ENCODE results near the gene FDXACB1. TPM values are rescaled to one million over a fixed set of nuclear protein-coding genes. Genes with fewer than 3 reads are reported as not detected.

FDXACB1 gene
- total and polyA plus RNA-seq, 9 of the 15 experiments (the other 6 are each of a cell fraction or from before 2014, with no cell fraction given), result 3.2 to 7.5 (median 5.3) TPM

GRCh38 chr11:111870886-111871692, 7.9 kb downstream of the FDXACB1 start, which contains the start of gene ALG9 (continued):
- TF ChIP-seq RBBP5 (IDR thresholded peaks at IDR 0.05; ENCODE audit: borderline replicate concordance, insufficient read depth, low read length, poor library complexity, severe bottlenecking), result peak; percentile 98
- TF ChIP-seq ZNF184 (CRISPR knock-in tag; IDR thresholded peaks at IDR 0.05), result no peak
- TF ChIP-seq ZNF12 (CRISPR knock-in tag; IDR thresholded peaks at IDR 0.05), result no peak
- TF ChIP-seq, protein P1, sequence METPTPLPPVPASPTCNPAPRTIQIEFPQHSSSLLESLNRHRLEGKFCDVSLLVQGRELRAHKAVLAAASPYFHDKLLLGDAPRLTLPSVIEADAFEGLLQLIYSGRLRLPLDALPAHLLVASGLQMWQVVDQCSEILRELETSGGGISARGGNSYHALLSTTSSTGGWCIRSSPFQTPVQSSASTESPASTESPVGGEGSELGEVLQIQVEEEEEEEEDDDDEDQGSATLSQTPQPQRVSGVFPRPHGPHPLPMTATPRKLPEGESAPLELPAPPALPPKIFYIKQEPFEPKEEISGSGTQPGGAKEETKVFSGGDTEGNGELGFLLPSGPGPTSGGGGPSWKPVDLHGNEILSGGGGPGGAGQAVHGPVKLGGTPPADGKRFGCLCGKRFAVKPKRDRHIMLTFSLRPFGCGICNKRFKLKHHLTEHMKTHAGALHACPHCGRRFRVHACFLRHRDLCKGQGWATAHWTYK (CRISPR knock-in tag; IDR thresholded peaks at IDR 0.05), result no peak
- TF ChIP-seq, protein P2, sequence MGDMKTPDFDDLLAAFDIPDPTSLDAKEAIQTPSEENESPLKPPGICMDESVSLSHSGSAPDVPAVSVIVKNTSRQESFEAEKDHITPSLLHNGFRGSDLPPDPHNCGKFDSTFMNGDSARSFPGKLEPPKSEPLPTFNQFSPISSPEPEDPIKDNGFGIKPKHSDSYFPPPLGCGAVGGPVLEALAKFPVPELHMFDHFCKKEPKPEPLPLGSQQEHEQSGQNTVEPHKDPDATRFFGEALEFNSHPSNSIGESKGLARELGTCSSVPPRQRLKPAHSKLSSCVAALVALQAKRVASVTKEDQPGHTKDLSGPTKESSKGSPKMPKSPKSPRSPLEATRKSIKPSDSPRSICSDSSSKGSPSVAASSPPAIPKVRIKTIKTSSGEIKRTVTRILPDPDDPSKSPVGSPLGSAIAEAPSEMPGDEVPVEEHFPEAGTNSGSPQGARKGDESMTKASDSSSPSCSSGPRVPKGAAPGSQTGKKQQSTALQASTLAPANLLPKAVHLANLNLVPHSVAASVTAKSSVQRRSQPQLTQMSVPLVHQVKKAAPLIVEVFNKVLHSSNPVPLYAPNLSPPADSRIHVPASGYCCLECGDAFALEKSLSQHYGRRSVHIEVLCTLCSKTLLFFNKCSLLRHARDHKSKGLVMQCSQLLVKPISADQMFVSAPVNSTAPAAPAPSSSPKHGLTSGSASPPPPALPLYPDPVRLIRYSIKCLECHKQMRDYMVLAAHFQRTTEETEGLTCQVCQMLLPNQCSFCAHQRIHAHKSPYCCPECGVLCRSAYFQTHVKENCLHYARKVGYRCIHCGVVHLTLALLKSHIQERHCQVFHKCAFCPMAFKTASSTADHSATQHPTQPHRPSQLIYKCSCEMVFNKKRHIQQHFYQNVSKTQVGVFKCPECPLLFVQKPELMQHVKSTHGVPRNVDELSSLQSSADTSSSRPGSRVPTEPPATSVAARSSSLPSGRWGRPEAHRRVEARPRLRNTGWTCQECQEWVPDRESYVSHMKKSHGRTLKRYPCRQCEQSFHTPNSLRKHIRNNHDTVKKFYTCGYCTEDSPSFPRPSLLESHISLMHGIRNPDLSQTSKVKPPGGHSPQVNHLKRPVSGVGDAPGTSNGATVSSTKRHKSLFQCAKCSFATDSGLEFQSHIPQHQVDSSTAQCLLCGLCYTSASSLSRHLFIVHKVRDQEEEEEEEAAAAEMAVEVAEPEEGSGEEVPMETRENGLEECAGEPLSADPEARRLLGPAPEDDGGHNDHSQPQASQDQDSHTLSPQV (IDR thresholded peaks at IDR 0.05), result no peak
- peak; percentile 68; the same call in 1 of the 2 replicates for TF ChIP-seq SUPT5H (IDR thresholded peaks at IDR 0.05)
- no peak for TF ChIP-seq PTTG1 (tag; IDR thresholded peaks at IDR 0.05; ENCODE audit: low read depth)
- TF ChIP-seq NR0B1 (IDR thresholded peaks at IDR 0.05; ENCODE audit: partially characterized antibody), result no peak
- no peak for TF ChIP-seq ZNF431 (CRISPR knock-in tag; IDR thresholded peaks at IDR 0.05)
- TF ChIP-seq POLR2H (tag; IDR thresholded peaks at IDR 0.05; ENCODE audit: low read depth), result no peak
- no peak for TF ChIP-seq ZNF551 (CRISPR knock-in tag; IDR thresholded peaks at IDR 0.05)
- no peak for TF ChIP-seq ZFPM2 (CRISPR knock-in tag; IDR thresholded peaks at IDR 0.05)
- no peak for TF ChIP-seq TRIM28 (IDR thresholded peaks at IDR 0.05)
- TF ChIP-seq HNRNPL (IDR thresholded peaks at IDR 0.05; ENCODE audit: low read depth, low read length), result no peak
- no peak for TF ChIP-seq POLR2AphosphoS2 (IDR thresholded peaks at IDR 0.05; ENCODE audit: low read length)
- peak; percentile 69 for TF ChIP-seq HMGN3 (IDR thresholded peaks at IDR 0.05; ENCODE audit: borderline replicate concordance, extremely low read depth, insufficient read length, low read depth, low read length)
- no peak for TF ChIP-seq SLC30A9 (CRISPR knock-in tag; IDR thresholded peaks at IDR 0.05)
- TF ChIP-seq YY1 (IDR thresholded peaks at IDR 0.05; ENCODE audit: borderline replicate concordance in 1 of 3, control insufficient read depth in 1 of 3, extremely low read depth in 1 of 3, insufficient read depth in 3 of 3, insufficient read length in 1 of 3, insufficient replicate concordance in 2 of 3, low read depth in 1 of 3, low read length in 2 of 3), result peak in 2 of 3 experiments; percentile 54 to 75
- TF ChIP-seq SIX5 (IDR thresholded peaks at IDR 0.05; ENCODE audit: borderline replicate concordance in 1 of 2, insufficient read depth in 1 of 2, low read depth in 1 of 2, low read length in 2 of 2), result no peak

All from K562 (cell line).